Spleen (tissue), 7 donors: ENCODE measurements around the gene DNM1.

Experiments used
- CTCF ChIP-seq, 11 experiments: fragments of 200-600 bp in 7 of 11; fragments of 450-650 bp in 4 of 11; sonication (generic) in 4 of 11; IDR thresholded peaks in 8 of 11; conservative IDR thresholded peaks in 3 of 11; 1 replicate in 7 of 11; 2 replicates in 4 of 11; pipeline versions ENCODE4 v1.4.0 to v1.8.0; 2016 to 2021; ENCODE audit warnings: antibody characterized with exemption in 11 of 11, inconsistent platforms in 4 of 11, mild to moderate bottlenecking in 1 of 11
- POLR2A ChIP-seq, 3 donors: fragments of 450-650 bp; IDR thresholded peaks; one replicate each; pipeline ENCODE4 v1.5.1; 2017; ENCODE audit warnings: antibody characterized with exemption in 3 of 3, mild to moderate bottlenecking in 1 of 3
- POLR2AphosphoS5 ChIP-seq, 3 donors: sonication (generic); formaldehyde crosslinking; IDR thresholded peaks; one replicate each; pipeline ENCODE4 v1.5.1; 2017; ENCODE audit warnings: antibody characterized with exemption in 3 of 3
- donor health status: DM: no; HTN: no; CAD: no; lungs with moderate emphysema.
- donor health status: DM: no; HTN: no; CAD: no.
- donor health status: DM: no; HTN: no; CAD: no.

DNA sequence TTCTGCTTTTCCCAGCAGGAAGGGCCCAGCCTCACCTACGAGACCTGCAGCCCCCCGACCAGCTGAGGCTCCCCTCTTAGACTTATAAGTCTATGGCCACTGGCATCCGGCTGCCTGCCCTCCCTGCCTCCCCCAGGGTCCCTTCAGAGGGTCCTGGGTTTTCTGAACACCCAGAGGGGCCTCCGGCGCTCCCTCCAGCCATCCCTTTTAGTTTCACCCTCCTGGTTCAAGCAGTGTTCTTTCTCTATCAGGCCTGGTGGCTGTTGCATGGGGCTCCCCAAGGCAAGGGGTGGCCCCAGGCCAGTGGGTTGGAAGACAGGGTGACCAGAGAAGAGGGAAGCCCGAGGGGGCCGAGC lies 50.8 kb downstream of the DNM1 start:
- TF ChIP-seq POLR2A (IDR thresholded peaks at IDR 0.05) (no peak), CTCF (IDR thresholded peaks at IDR 0.05 in 8 of 11, conservative IDR thresholded peaks at IDR 0.05 in 3 of 11) (no peak), POLR2AphosphoS5 (IDR thresholded peaks at IDR 0.05) (no peak)
